Cardiac fibroblast (primary cell): ENCODE results near the gene RASGRP3.

Source experiments
- DNase-seq, 2 donors: peaks; one replicate each; pipeline versions ENCODE4 v3.0.0 to v3.0.0-alpha.2; 2010; ENCODE audit warnings: low read depth in 2 of 2
- H3K4me3 ChIP-seq, 2 donors: replicated peaks in 1 of 2; 1 replicate in 1 of 2; 2 replicates in 1 of 2; pipeline ENCODE4 v1.5.1; 2011; ENCODE audit warnings: low read depth in 2 of 2, low read length in 2 of 2, mild to moderate bottlenecking in 2 of 2, moderate library complexity in 1 of 2
- TF ChIP-seq, protein P1 (sequence below): IDR thresholded peaks from one replicate; pipeline ENCODE4 v1.5.1; 2011; ENCODE audit warnings: low read depth, mild to moderate bottlenecking, low read length, inconsistent platforms

Gene RASGRP3

DNA sequence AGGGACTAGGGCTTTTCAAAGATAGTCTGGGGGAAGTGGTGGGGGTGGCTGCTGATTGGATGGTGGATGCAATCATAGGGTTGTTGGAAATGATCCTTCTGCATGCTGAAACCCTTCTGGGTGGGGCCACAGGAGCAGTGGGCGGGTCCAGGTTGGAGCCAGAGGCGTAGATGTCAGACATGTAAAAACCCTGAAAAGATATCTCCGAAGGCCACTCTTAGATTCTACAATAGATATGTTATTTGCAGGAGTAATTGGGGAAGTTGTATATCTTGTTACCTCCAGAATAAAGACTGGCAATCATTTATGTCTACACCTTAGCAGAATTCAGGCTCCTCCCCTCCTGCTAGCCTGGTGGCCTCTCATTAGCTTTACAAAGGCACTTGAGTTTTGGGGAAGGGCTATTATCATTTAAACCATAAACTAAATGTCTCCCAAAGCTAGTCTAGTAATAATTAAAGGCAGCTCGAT is 130.8 kb downstream of the RASGRP3 start:
- TF ChIP-seq, protein P1, sequence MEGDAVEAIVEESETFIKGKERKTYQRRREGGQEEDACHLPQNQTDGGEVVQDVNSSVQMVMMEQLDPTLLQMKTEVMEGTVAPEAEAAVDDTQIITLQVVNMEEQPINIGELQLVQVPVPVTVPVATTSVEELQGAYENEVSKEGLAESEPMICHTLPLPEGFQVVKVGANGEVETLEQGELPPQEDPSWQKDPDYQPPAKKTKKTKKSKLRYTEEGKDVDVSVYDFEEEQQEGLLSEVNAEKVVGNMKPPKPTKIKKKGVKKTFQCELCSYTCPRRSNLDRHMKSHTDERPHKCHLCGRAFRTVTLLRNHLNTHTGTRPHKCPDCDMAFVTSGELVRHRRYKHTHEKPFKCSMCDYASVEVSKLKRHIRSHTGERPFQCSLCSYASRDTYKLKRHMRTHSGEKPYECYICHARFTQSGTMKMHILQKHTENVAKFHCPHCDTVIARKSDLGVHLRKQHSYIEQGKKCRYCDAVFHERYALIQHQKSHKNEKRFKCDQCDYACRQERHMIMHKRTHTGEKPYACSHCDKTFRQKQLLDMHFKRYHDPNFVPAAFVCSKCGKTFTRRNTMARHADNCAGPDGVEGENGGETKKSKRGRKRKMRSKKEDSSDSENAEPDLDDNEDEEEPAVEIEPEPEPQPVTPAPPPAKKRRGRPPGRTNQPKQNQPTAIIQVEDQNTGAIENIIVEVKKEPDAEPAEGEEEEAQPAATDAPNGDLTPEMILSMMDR, result no peak

DNA sequence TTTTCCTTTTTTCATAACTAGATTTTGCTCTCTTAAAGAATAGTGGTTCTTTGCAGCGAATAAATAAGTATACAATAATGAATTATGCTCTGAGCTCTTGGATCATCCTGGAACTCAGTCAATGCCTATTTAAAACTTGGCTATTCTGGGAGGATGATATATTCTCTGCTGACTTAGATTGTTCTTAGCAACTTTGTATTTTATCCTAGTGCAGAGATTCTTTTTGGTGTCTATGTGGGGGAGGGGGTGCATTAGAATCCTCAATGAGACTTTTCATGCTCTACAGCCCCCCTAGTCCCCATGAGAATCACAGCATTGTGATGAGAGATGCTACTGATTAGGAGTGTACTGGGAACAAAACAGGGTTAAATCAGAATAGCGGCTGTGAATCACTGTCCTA is 131.5 kb downstream of the RASGRP3 start:
- H3K4me3 ChIP-seq, result no peak overlapping the region
- no peak for DNase-seq
- TF ChIP-seq, protein P1, result no peak

More for the DNA sequence above, 130.8 kb downstream of the RASGRP3 start:
- no peak overlapping the region for H3K4me3 ChIP-seq
- DNase-seq, result no peak

DNA sequence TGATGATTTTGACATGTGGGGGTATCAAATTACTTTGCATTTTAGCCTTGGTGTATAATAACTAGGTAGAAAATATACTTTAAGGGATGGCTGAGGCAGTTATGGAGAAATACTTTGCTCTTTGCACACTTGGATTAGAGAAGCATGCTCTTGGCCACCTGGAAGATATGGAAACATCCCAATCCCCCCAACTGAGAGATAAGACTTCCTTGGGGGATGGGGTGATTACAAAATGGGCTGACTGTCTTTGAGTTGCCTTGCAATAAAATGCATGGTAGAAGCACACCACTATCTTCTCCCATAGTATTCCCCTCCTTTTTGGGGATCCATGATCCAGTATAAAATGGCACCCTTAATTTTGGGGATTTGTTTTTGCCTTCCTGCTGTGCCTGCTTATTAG is 137.7 kb downstream of the RASGRP3 start:
- TF ChIP-seq, protein P1, result no peak
- no peak for DNase-seq
- H3K4me3 ChIP-seq, result no peak overlapping the region
